ENCODE measurements around the gene HNF1A. TPM values are rescaled to one million over a fixed set of nuclear protein-coding genes. Genes with fewer than 3 reads are reported as not detected.

The HNF1A gene
- total RNA-seq, 2 donors from 2014 or later: 0.49 TPM; not detected in 1

DNA sequence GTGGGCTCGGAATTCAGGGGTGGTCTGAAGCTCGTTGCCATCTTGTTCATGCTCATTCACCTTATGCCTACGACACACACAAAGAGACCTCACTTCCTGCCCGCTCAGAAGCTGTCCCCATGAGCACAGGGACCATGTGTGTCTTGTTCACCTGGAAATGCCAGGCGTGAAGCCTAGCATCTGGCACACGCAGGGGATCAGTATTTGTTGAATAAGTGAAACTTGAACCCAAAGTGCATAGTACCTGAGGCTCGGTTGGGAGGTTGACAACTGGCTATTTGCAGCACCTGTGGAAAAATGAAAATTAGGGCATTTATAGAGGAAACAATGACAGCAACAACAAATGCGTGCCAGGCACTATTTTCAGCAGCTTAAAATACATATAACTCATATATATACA lies 32.5 kb downstream of the HNF1A start:
- ATAC-seq (ENCODE audit: insufficient number of reproducible peaks, low FRiP score, low read depth) (no peak), DNase-seq (ENCODE audit: low spot score) (no peak)
- H3K9me3 ChIP-seq: no peaks in the 10 kb centered on the region
- H3K4me3 ChIP-seq: no peak overlapping the region
- peaks cover 14% of the 10 kb centered on the region for H3K36me3 ChIP-seq
- TF ChIP-seq, protein P1, sequence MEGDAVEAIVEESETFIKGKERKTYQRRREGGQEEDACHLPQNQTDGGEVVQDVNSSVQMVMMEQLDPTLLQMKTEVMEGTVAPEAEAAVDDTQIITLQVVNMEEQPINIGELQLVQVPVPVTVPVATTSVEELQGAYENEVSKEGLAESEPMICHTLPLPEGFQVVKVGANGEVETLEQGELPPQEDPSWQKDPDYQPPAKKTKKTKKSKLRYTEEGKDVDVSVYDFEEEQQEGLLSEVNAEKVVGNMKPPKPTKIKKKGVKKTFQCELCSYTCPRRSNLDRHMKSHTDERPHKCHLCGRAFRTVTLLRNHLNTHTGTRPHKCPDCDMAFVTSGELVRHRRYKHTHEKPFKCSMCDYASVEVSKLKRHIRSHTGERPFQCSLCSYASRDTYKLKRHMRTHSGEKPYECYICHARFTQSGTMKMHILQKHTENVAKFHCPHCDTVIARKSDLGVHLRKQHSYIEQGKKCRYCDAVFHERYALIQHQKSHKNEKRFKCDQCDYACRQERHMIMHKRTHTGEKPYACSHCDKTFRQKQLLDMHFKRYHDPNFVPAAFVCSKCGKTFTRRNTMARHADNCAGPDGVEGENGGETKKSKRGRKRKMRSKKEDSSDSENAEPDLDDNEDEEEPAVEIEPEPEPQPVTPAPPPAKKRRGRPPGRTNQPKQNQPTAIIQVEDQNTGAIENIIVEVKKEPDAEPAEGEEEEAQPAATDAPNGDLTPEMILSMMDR (IDR thresholded peaks at IDR 0.05): no peak
- H3K4me1 ChIP-seq (ENCODE audit: control insufficient read depth in 1 of 2, low read depth in 2 of 2): peaks cover 0 to 9% of the 10 kb centered on the region in 2 donors
- no peak overlapping the region for H3K27ac ChIP-seq
- no peaks in the 10 kb centered on the region for H3K27me3 ChIP-seq (replicated peaks; ENCODE audit: insufficient read depth)

DNA sequence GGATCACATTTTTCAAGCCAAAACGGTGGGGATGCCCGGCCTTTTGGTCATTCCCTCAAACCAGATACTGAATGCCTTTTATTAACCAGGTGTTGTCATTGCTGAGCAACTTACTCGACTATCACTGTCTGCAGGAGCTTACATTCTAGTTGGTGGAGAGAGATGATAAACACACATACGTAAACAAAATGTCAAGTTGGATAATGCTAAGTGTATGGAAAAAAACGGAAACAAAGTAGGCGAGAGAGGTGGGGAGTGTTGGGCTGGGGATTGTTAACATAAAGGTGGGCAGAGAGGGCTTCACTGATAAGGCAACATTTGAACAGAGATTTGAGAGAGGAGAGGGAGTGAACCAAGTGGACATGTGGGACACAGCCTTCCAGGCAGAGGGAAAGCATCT lies 33.5 kb downstream of the HNF1A start:
- H3K27ac ChIP-seq: no peak overlapping the region
- ATAC-seq (ENCODE audit: insufficient number of reproducible peaks, low FRiP score, low read depth) (no peak), DNase-seq (ENCODE audit: low spot score) (no peak)

DNA sequence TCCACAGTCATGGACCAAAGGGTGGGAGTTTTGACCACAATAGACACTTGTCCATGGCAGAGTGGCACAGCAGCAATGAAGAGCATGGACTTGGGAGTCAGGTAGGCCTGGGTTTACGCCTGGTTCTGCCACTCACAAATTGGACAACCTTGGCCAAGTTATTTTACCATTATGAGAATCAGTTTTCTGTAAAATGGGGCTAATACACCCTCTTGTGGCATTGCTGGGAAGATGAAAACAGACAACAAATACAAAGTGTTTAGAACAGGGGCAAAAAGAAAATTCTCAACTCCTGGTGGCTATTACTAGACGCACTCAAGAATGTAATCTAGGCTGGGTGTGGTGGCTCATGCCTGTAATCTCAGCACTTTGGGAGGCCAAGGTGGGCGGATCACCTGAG lies 35.4 kb downstream of the HNF1A start:
- H3K27me3 ChIP-seq (replicated peaks; ENCODE audit: insufficient read depth): no peaks in the 10 kb centered on the region
- no peak for ATAC-seq (ENCODE audit: insufficient number of reproducible peaks, low FRiP score, low read depth)
- no peaks in the 10 kb centered on the region for H3K9me3 ChIP-seq
- TF ChIP-seq, protein P1 (IDR thresholded peaks at IDR 0.05): no peak
- H3K36me3 ChIP-seq: peaks cover 9% of the 10 kb centered on the region
- H3K27ac ChIP-seq: no peak overlapping the region
- no peak overlapping the region for H3K4me3 ChIP-seq
- no peak for DNase-seq (ENCODE audit: low spot score)
- H3K4me1 ChIP-seq (ENCODE audit: control insufficient read depth in 1 of 2, low read depth in 2 of 2): peaks cover 0 to 10% of the 10 kb centered on the region in 2 donors

More for the DNA sequence above, 33.5 kb downstream of the HNF1A start:
- Histone ChIP-seq H3K9me3 (no peaks in the 10 kb centered on the region), H3K36me3 (peaks cover 14% of the 10 kb centered on the region), H3K27me3 (replicated peaks; ENCODE audit: insufficient read depth) (no peaks in the 10 kb centered on the region), H3K4me3 (no peak overlapping the region), H3K4me1 (ENCODE audit: control insufficient read depth in 1 of 2, low read depth in 2 of 2) (peaks cover 0 to 10% of the 10 kb centered on the region in 2 donors)
- TF ChIP-seq, protein P1 (IDR thresholded peaks at IDR 0.05): no peak

DNA sequence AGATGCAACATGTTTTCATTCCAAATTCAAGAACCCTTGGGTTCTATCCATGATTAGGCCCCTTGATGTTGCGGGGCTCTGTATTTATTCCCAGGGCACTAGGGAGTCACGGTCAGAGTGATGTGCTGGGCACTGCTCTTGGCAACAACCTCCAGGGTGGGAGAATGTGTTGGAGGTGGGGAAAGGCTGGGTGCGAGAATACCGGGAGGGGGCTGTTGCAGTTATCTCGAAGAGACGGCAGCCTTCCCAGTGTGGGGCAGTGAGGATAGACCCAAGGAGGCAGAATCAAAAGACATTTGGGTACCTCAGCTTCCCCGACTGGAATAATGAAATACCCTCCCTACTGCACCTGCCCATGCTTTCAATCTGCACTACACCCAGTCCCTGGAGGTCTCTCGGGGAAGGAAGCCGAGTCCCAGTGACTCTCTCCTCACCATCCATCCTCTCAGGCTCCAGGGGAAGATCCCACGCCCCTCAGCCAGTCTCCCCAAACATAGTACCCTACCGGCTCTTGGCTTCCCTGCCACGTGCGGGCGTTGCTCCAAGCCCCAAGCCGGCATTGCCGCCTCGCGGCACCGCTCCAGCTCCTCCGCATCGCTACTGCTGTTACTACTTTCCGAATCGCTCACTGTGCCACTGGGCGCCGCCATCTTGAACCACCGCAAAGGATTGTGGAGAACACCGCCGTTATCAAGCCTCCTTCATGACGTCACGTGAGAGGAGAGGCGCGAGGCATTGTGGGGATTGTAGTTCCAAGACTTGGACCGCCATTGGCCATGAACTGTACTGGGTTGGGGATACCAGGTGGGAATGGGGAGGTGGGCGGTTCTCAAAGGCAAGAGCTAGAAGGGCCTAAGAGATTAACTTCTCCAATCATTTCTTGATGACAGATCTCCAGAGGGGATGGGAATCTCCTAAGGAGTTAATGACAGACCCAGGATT lies 37.8 kb downstream of the HNF1A start, which contains the start of gene C12orf43:
Gene C12orf43 (minus strand): TSS at position 663 of the 942 bp plus-strand sequence. CDS start 13 bp downstream, at position 650.
- DNase-seq (ENCODE audit: low spot score) (peak; percentile 82), ATAC-seq (ENCODE audit: insufficient number of reproducible peaks, low FRiP score, low read depth) (peak; percentile 100)
- Histone ChIP-seq H3K27ac (peak within 1 kb of the TSS; percentile 29 to 41), H3K4me3 (peak within 1 kb of the TSS; percentile 96), H3K36me3 (no peaks in the 10 kb centered on the region), H3K4me1 (ENCODE audit: control insufficient read depth in 1 of 2, low read depth in 2 of 2) (peaks cover 0 to 10% of the 10 kb centered on the region in 2 donors), H3K27me3 (replicated peaks; ENCODE audit: insufficient read depth) (no peaks in the 10 kb centered on the region), H3K9me3 (no peaks in the 10 kb centered on the region)
- TF ChIP-seq, protein P1 (IDR thresholded peaks at IDR 0.05): no peak

DNA sequence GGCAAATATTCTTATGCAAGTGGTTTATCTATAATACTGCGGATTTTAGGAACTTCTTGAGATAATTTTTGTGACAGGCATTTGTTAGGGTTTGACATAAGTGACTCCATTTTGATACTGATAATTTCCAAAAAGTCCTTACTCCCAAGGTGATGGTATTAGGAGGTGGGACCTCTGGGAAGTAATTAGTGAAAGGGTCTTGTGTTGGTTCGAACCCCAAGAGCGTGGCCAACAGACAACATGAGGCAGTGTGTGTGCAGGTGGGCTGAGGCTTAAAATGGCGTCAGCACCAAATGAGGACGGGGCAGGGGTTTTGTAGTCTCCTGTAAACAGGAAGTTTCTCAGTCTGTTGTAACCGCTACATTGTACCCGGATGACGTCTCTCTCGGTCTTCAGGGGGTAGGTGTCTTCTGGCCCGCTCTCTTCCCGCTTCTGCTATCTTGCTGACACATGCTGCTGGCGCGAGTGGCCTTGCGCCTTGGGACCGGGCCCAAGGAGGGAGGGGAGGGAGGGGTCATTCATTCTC lies 39.7 kb downstream of the HNF1A start:
- H3K9me3 ChIP-seq: no peaks in the 10 kb centered on the region
- ATAC-seq (ENCODE audit: insufficient number of reproducible peaks, low FRiP score, low read depth) (no peak), DNase-seq (ENCODE audit: low spot score) (no peak)

More for the DNA sequence above, 39.7 kb downstream of the HNF1A start:
- H3K27me3 ChIP-seq (replicated peaks; ENCODE audit: insufficient read depth): no peaks in the 10 kb centered on the region
- peaks cover 0 to 10% of the 10 kb centered on the region in 2 donors for H3K4me1 ChIP-seq (ENCODE audit: control insufficient read depth in 1 of 2, low read depth in 2 of 2)
- H3K36me3 ChIP-seq: no peaks in the 10 kb centered on the region
- no peak overlapping the region for H3K27ac ChIP-seq
- TF ChIP-seq, protein P1 (IDR thresholded peaks at IDR 0.05): no peak
- no peak overlapping the region for H3K4me3 ChIP-seq

All from thoracic aorta (tissue), 2 donors.